Neural progenitor cell (in vitro differentiated cells): ENCODE results near the gene NFIA.

Source experiments
- CTCF ChIP-seq: fragments of 200-600 bp; sonication (generic); IDR thresholded peaks from 2 replicates; pipeline ENCODE4 v1.5.1; 2017; ENCODE audit warnings: antibody characterized with exemption, mild to moderate bottlenecking
- EZH2 ChIP-seq: fragments of 200-600 bp; sonication (generic); IDR thresholded peaks from 2 replicates; pipeline ENCODE4 v1.6.1; 2017; ENCODE audit warnings: antibody characterized with exemption, mild to moderate bottlenecking, moderate library complexity

GRCh38 chr1:61450872-61451571 is 368.7 kb downstream of the NFIA start:
- TF ChIP-seq CTCF (no peak), EZH2 (no peak)
